OCI-LY3 (cell line): ENCODE data around the gene LRRC1.

Experiments used
- EZH2phosphoT487 ChIP-seq: fragments of 200-600 bp; shearing (Covaris generic); IDR thresholded peaks from 2 replicates; pipeline ENCODE4 v1.6.1; 2018; ENCODE audit warnings: antibody characterized with exemption, mixed run types, low read depth
- TF ChIP-seq, protein P1 (sequence below): fragments of 200-600, 300-600 bp; sonication (generic); IDR thresholded peaks from 2 replicates; pipeline ENCODE4 v1.5.1; 2014; ENCODE audit warnings: antibody characterized with exemption, low read length, low read depth

DNA sequence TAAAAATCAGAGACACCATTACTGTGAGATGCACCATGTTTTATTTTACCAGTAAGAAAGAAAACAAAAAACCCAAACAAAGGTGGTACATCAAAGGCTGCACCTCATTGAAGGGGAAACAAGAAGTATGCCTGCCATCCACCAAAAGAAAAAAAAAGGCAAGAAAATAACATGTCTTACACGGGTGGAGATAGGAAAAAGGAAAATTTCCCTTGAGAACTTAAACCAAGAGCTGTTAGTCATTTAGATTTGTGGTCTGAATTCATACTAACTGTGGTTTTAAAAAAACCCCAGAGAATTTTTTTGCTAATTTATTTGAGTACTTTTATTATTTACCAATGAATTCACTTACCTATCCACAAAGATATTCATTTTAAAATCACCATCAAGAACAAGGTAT, 144.0 kb downstream of the LRRC1 start:
- TF ChIP-seq, protein P1, sequence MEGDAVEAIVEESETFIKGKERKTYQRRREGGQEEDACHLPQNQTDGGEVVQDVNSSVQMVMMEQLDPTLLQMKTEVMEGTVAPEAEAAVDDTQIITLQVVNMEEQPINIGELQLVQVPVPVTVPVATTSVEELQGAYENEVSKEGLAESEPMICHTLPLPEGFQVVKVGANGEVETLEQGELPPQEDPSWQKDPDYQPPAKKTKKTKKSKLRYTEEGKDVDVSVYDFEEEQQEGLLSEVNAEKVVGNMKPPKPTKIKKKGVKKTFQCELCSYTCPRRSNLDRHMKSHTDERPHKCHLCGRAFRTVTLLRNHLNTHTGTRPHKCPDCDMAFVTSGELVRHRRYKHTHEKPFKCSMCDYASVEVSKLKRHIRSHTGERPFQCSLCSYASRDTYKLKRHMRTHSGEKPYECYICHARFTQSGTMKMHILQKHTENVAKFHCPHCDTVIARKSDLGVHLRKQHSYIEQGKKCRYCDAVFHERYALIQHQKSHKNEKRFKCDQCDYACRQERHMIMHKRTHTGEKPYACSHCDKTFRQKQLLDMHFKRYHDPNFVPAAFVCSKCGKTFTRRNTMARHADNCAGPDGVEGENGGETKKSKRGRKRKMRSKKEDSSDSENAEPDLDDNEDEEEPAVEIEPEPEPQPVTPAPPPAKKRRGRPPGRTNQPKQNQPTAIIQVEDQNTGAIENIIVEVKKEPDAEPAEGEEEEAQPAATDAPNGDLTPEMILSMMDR: no peak
- TF ChIP-seq EZH2phosphoT487: no peak
